Fibroblast of skin of left quadriceps (primary cell): ENCODE results near the gene RBM47.
"Not testable (repeated sequence)": the region's sequence is repeated elsewhere in the genome, so short reads cannot be mapped to it uniquely, and the experiment has no call there.

Experiments
- DNase-seq, 2 experiments: peaks; one replicate each; pipeline ENCODE4 v3.0.0-alpha.2; 2013; ENCODE audit warnings: low read depth in 2 of 2

Gene RBM47

DNA sequence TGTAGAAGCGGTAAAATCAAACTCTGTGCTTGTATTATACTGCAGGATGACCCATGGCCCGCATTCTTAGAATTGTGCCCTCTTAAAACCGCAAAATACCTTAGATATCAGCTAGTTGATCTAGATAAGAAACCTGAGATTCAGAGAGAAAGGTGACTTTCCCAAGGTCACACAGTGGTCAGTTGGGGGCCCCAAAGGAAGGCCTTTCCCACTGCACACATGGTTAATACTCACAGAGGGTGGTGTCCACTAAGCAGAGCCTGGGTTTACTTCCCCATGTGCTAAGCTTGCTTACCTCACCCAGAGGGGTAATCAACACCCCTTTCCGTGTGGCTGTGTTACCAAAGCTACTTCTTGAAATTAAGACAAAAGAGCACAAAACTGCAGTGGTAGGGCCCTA, 66.3 kb downstream of the RBM47 start:
- no peak for DNase-seq

DNA sequence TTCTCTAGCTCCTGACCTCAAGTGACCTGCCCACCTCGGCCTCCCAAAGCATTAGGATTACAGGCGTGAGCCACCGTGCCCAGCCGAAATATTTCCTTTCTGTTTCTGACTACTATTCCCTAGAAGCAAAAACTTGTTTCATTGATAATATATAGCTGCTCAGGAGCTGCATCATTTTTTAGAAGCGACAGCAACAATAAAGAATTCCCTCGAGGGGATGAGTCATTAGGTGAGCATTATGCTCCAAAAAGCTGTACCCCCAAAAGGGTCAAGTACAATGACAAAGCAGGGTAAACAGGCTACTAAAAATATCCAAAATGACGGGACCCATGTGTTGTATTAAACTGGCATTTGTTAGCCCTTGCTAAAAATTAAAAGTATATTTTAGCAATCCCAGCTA, 67.0 kb downstream of the RBM47 start:
- no peak for DNase-seq

DNA sequence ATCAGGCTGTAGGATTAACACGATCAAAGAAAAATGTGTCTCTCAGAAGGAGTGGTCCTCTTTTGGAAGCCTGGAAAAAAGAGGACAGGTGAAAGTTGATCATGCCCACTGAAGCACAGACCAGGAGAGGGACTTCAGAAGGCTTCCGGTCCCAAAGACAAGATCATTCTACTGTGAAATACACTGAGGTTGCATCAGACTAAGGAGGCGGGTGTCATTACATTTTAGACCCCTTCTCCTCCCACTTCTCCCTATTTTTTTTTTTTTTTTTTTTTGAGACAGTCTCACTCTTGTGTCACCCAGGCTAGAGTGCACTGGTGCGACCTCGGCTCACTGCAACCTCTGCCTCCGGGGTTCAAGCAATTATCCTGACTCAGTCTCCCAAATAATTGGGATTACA, 67.5 kb downstream of the RBM47 start:
- no peak for DNase-seq

DNA sequence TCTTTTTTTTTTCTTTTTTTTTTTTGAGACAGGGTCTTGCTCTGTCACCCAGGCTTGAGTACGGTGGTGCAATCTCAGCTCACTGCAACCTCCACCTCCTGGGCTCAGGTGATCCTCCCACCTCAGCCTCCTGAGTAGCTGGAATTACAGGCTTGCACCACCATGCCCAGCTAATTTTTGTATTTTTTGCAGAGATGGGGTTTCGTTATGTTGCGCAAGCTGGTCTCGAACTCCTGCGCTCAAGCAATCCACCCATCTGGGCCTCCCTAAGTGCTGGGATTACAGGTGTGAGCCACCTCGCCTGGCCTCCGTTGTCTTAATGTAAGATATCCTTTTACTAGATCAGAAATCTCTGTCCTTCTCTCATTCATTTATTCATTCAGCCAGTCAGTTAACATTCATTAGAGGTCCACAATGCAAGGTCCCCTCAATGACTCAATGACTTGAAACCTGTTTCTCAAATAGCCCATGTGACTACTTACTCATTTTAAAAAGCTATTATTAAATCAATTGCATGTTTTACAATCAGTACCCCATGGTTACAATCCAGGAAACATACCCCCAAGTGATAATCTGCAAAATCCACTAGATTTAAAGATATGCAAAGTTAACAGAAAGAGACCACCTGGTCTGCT, 68.0 kb downstream of the RBM47 start:
- DNase-seq = not testable (repeated sequence)

DNA sequence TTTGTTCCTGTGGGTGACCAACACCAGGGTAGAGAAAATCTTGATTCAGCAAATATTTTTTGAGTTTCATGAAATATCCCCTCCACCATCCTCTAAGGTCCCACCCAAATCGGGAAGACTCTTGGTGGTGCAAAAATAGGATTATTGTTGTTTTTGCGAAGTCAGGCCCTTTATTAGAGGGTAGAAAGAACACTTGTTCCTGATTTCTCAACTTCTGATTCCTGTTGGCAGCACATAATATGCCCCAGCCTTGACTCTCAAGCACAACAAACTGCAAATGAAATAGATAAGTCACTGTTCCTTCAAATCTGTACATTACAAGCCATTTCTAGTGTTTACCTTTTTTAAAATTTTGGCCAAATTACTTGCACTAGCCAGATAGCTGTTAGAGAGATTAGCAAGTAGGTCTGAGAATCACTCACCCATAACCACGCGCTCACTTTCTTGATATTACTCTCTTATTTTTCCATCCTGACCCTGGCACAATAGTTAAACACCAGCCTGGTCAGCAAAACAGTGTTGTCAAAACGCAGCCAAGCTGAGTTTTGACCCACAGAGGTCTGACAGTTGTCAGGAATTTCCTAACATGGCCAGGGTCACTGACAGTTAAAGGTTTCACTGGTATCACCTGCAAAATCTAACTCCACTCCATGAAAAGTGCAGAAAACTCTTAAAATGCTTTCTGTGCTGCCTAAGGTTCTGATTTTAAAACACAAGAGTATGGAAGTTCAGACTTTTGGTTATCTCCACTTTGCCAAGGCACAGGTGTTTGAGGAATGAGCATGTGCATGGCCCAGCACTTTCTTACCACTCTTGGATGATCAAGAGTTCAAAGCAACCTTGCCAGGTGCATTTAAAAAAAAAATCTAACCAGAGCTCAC, 69.8 kb downstream of the RBM47 start:
- DNase-seq = no peak

DNA sequence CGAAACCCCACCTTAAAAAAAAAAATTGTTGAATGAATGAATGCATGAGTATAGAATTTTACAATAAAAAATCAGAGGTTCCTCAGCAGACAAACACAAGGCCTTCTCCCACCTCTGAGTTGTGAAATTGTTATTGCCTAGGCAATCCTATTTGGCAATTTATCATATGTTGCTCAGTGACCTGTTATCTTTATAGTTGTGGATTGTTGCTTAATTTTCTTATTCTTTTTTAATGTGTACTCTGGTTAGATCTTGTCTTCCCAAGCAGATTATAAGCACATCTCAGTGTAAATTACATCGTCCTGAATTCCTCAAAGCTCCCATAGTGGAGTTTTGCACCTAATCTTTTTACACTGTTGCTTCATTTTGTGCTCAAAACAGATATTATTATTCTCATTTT, 71.9 kb downstream of the RBM47 start:
- no peak for DNase-seq

DNA sequence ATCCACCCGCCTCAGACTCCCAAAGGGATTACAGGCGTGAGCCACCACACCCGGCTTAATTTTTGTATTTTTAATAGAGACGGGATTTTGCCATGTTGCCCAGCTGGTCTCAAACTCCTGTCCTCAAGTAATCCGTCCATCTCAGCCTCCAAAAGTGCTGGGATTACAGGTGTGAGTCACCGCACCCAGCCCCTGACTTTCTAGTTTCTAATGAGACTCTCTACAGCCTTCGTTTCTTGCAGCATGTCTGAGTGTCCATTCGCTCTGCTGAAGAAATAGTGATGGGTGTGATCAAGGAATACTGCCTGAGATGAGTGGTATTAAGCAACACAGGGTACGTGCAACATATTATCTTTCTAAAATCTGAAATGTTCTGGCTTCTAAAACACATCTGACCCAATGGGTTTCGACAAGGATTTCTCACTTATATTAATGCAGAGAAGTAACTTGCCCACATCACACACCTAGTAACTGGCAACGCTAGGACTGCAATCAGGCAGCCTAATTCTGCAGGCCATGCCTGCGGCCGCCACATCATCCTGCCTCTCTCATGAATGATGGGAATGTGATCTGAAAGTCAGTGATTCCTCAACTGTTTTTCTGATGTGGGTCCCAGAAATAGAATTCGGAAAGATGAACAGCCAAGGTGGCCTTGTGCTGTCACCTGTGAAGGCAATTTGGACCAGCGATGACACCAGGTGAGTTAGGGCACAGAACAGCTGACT, 74.3 kb downstream of the RBM47 start:
- no peak for DNase-seq

DNA sequence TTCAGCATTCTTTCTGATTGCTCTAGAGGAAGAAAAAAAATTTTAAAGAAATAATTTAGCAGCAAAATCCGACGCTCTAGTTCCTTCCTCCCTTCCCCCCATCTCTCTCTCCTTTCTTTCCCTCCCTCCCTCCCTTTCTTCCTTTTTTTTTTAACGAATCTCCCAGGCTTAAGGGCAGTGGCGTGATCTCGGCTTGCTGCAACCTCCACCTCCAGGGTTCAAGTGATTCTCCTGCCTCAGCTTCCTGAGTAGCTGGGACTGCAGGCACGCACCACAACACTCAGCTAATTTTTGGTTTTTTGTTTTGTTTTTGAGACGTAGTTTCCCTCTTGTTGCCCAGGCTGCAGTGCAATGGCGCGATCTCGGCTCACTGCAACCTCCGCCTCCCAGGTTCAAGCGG, 75.0 kb downstream of the RBM47 start:
- DNase-seq = not testable (repeated sequence)

DNA sequence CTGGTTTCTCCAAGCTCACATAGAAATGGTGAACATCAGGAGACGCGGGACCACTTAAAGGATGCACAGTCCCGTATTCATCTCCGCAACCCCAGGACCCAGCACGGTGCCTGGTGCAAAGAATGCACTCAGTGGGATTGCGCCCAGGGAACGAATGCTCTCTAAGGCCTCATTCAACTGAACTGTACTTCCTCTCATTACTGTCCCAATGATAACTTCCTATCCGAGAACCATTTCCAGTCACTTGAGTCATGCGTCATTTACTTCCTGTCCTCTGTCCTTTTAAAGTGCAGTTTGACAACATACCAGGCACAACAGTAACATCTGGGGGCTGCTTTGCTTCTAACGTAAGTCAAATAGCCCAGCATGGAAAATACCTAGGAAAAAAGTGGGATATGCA, 75.7 kb downstream of the RBM47 start:
- DNase-seq = no peak

DNA sequence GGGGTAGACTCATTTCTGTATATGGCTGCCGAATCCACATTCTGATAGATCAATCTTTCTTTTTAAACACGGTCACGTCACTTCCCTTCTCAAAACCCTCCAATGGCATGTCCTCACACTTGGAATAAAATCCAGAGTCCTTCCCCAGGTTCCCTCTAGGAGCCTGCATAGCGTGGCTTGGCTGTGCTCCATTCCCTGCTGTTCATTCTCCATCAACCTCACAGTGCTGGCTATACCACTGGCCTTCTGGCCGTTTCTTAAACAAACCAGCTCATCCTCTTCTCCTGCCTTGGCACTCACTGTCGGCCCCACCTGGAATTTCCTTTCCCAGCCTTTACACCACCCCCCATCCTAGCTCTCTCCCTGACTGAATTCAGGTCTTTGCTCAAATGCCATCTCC, 77.1 kb downstream of the RBM47 start:
- DNase-seq = no peak

DNA sequence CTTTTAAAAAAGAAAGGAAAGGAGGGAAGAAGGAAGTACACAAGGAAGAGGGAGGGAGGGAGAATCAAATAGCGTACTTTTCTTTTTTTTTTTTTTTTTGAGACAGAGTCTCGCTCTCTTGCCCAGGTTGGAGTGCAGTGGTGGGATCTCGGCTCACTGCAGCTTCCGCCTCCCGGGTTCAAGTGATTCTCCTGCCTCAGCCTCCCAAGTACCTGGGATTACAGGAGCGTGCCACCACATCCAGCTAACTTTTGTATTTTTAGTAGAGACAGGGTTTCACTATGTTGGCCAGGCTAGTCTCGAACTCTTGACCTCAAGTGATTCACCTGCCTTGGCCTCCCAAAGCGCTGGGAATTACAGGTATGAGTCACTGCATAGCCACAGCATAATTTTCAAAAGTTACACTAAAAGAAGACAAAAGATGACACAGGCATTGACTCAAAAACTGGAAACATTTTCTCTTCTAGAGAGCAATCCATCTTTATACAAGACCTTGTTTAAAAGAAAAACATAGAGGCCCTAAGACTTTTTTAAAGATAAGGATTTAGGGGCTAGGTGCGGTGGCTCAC, 78.0 kb downstream of the RBM47 start:
- not testable (repeated sequence) for DNase-seq

DNA sequence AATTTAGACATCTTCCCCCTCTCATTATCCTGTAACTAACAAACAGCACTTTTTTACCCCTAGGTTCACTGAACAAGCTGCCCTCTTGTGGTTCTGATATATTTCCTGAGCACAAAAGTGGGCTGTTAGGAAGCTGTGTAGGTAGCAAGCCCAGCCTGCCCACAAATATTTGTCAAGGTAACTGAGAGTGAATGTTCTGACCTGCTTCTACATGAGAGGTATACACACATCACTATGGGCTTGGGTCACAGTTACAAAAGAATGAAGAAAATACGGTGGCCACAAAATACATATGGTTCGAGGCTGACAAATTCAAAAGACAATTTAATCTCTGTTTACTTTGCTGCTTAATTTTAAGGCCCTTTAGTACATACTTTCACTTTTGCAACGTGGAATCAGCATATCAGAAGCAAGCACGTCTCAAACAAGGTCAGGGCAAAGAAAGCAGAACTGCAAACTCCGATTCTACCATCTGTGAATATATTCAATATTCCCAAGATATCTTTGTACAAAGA, 78.7 kb downstream of the RBM47 start:
- peak in 1 of 2 experiments; percentile 13 for DNase-seq

DNA sequence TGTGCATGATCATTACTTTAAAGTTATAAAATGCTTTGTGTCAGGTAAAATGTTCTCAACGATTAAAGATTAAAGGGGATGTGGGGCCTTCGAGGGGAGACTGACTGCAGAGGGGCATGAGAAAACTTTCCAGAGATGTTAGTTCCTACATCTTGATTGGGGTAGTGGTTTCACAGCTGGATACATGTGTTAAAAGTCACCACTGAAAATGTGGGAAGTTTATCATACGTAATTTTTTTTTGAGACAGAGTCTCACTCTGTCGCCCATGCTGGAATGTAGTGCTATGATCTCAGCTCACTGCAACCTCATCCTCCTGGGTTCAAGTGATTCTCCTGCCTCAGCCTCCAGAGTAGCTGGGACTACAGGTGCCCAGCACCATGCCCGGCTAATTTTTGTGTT, 79.5 kb downstream of the RBM47 start:
- no peak for DNase-seq

DNA sequence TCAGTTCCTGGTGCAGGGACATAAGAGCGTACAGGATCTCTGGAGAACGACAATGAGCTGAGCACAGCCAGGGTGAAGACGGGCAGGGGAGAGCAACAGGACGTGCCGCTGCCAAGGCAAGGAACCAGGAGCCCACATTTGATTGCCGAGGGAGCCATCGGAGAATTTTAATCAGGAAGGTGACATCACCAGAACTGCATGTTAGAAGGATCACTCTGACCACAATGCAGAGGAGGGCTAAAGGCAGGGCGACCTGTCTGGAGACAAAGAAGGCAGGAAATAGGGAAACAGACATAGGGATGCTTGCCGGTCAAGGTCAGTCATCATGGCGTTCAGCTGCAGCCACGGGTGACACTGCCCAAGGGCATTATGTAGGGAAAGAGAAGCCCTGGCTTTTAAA, 81.4 kb downstream of the RBM47 start:
- DNase-seq = no peak

DNA sequence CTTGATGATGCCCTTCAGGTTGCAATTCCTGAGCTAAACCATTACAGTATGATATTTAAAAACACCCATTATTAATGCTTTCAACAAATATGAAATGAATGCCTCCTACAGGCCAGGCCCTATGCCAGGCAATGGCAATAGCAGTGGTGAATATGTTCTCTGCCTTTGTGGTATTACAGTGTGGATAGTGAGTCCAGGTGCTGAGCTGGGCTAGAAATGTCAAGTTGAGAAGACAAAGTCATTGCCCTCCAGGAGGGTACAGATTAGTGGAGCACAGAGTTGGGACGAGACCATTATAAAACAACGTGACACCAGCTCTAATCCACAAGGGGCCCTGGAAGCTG, 81.9 kb downstream of the RBM47 start:
- no peak for DNase-seq

DNA sequence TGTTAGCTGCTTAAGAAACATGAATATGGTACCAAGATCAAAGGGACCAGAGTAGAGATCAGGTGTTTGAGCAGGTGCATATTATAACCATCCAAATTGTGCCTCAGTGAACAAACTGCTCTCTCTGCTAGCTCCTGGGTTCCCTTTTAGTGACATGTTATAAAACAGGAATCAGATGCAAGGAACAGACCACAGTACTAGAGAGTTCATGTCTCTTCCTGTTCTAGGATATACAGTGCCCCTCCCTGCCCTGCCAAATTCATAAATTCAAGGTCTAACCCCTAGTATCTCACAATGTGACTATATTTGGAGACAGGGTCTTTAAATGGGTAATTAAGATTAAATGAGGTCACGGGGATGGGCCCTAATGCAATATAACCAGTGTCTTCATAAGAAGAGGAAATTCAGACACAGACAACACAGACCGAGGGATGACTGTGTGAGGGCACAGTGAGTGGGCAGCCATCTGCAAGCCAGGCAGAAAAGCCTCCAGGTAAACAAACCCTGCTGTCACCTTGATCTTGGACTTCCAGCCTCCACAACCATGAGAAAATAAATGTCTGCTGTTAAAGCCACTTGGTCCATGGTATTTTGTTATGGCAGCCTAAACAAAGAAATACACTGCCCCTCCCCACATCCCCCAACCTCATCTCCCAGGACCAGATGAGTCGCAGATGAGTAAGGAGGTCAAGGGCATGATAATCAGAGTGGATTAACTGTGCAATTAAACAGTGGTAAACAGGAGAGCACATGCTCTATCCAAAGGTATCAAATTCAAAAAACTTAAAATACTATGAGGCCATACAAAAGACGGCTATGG, 82.5 kb downstream of the RBM47 start:
- no peak for DNase-seq

DNA sequence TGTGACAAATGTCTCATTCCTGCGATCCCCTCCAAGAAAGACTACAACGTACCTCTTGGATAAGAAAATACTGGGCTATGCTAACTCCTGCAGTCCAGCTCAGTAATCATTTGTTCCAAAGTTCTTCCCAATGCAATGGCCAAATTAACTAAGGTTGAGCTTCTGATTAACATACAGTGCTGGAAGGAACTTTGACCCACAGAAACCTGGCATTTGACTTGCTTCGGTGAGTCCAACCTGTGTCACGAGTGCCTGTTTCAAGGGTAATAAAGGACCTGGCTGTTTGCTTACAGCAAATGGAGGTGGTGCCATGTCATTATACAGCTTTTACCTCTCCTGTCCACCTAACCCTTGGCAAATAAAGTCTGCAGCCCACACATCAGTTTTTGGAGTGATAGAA, 83.2 kb downstream of the RBM47 start:
- DNase-seq = no peak

DNA sequence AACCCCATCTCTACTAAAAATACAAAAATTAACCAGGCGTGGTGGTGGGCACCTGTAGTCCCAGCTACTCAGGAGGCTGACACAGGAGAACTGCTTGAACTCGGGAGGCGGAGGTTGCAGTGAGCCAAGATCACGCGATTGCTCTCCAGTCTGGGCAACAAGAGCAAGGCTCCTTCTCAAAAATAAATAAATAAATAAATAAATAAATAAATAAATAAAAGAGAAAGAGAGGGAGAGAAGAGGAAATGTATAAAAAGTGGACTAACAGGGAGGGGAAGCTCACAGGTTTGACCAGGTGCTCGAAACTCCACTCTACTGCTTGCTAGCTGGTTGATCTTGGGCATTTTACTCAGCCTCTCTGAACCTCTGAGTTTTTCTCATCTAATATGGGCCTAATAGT, 84.2 kb downstream of the RBM47 start:
- not testable (repeated sequence) for DNase-seq

DNA sequence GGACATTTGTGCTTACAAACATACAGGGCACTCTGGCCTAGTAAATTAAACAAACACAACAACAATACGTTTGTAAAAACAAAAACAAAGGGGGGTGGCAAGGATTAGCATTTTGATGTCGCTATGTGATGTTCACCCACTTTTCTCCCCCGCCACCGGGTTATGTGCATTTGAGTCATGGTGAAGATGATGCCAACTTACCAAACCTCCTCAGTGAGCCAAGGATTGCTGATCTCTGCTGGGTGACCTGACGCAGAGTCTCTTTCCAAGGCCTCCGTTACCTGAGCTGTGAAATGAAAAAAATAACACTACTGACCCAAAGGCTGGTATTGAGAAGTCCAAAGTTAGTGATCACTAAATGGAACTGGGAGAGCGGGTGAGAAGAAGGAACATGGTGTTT, 85.4 kb downstream of the RBM47 start:
- DNase-seq = no peak

DNA sequence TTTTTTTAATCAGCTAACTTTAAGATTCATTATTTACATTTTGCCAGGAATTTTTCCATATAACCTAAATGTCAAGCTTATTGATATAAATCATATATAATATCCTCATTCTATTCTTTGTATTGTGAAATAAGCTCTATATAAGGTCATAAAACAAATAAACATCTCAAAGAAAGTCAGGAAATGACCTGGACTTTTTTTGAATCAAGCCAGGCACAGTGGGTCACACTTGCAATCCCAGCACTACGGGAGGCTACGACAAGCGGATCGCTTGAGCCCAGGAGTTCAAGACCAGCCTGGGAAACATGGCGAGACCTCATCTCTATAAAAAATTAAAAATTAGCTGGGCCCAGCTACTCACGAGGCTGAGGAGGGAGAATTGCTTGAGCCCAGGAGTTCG, 88.9 kb downstream of the RBM47 start:
- DNase-seq = no peak

DNA sequence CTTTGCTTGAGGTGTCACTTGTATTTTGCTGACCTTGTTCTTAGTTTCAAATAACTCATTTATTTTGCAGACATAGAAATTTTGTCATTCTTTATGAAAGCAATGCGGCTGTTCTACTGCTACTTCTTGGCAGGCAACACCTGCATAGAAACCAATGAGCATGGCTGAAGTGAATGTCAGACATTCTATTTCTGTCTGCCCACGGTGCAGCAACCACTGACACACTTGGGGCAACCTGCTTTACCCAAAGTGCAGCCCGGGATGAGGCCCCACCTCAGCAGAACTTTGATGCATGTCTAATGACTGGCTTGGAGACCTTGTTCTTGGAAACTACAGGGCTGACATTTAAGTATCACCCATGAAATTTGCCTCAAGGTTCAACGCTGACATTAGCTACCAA, 93.6 kb downstream of the RBM47 start:
- no peak for DNase-seq

DNA sequence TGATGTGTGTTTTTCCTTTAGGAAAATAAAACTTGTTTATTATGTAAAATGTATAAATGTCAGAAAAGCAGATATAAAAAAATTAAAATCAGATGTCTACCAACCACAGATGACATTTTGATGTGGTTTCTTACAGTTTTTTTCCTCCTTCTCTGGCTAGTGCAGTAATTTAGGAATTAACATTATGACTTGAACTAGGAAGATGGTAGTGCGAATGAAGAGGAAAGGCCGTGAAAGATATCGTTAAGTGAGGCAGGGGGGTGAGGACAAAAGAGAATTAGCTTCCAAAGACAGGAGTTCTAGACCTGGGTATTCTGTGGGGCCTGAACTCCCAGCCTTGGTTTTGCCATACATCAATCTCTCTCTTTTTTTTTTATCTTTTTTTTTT, 98.0 kb downstream of the RBM47 start:
- DNase-seq = no peak
